Coronary artery (tissue), 2 donors: ENCODE results near the gene DTNBP1.
"Not testable (repeated sequence)": the region's sequence is repeated elsewhere in the genome, so short reads cannot be mapped to it uniquely, and the experiment has no call there.

Experiments used
- DNase-seq: peaks from one replicate; pipeline ENCODE4 v3.0.0-alpha.2; 2017; ENCODE audit warnings: low spot score
- H3K27ac ChIP-seq, 2 donors: fragments of 200-600 bp; sonication (generic); one replicate each; pipeline ENCODE4 v1.5.1; 2016 to 2019
- H3K4me3 ChIP-seq: fragments of 200-600 bp; sonication (generic); 2 replicates; pipeline ENCODE4 v1.5.1; 2016; ENCODE audit warnings: mild to moderate bottlenecking, moderate library complexity
- TF ChIP-seq, protein P1 (sequence below): fragments of 200-600 bp; sonication (generic); IDR thresholded peaks from one replicate; pipeline ENCODE4 v1.5.1; 2019; ENCODE audit warnings: antibody characterized with exemption

Gene DTNBP1

GRCh38 chr6:15658181-15658744 lies 4.6 kb downstream of the DTNBP1 start:
- DNase-seq: no peak
- Histone ChIP-seq H3K4me3 (no peak overlapping the region), H3K27ac (no peak overlapping the region)
- TF ChIP-seq, protein P1, sequence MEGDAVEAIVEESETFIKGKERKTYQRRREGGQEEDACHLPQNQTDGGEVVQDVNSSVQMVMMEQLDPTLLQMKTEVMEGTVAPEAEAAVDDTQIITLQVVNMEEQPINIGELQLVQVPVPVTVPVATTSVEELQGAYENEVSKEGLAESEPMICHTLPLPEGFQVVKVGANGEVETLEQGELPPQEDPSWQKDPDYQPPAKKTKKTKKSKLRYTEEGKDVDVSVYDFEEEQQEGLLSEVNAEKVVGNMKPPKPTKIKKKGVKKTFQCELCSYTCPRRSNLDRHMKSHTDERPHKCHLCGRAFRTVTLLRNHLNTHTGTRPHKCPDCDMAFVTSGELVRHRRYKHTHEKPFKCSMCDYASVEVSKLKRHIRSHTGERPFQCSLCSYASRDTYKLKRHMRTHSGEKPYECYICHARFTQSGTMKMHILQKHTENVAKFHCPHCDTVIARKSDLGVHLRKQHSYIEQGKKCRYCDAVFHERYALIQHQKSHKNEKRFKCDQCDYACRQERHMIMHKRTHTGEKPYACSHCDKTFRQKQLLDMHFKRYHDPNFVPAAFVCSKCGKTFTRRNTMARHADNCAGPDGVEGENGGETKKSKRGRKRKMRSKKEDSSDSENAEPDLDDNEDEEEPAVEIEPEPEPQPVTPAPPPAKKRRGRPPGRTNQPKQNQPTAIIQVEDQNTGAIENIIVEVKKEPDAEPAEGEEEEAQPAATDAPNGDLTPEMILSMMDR: no peak

DNA sequence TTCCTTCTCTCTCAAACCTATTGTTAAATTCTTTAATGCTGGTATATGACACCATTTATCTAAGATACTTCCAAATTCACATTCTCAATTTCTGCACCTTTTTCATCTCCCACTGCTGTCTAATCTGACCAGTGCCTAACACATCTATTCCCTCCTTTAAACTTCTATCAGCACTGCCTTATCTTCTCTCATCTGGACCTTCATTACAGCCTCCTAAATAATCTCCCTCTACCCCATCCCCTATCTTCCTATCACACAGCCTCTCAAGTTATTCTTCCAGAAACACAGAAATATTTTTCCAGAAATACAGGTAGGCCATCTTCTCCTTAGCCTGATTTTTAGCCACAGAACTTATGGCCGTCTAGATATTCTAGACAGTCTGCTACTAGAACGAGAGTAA lies 5.5 kb downstream of the DTNBP1 start:
- DNase-seq: no peak
- H3K27ac ChIP-seq: no peak overlapping the region
- TF ChIP-seq, protein P1: no peak
- H3K4me3 ChIP-seq: no peak overlapping the region

DNA sequence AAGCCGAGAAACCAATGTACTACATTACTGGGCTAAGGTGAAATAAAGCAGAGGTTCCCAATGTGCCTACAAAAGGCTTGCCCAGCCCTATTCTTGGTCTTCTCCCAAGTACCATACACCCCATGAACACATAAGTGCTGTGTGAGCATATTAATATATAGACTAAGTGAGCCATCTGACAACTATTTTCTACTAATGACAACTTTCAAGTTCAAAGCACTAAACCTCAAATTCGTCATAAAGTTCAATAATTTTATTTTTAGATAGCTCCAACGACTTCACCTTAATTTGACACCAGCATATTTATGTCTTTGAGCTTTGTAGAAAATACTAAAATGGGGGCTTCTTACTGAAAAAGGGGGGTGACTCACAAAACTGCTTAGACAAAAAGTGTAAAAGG lies 6.7 kb downstream of the DTNBP1 start:
- DNase-seq: no peak
- TF ChIP-seq, protein P1: no peak
- Histone ChIP-seq H3K27ac (no peak overlapping the region), H3K4me3 (no peak overlapping the region)

GRCh38 chr6:15654250-15654649 lies 8.6 kb downstream of the DTNBP1 start:
- TF ChIP-seq, protein P1: no peak
- H3K27ac ChIP-seq: no peak overlapping the region
- DNase-seq: no peak
- no peak overlapping the region for H3K4me3 ChIP-seq

DNA sequence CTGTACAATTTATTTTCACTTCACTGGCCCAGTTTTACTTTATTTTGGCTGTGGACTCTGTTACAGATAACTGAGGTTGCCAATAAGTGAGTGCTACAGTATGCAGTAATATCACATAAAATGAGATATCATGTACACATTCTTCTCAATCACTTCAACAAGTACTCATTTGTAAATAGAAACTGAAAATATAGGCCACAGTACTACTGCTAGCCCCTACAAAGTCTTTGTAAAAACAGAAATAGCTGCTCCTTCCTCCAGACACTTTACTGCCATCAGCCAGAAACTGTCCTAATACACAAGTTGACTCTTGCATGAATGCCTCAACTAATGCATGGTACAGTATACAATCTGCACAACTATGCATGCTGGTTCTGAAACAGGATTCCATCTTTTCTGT lies 9.2 kb downstream of the DTNBP1 start:
- TF ChIP-seq, protein P1: no peak
- no peak for DNase-seq
- H3K4me3 ChIP-seq: no peak overlapping the region
- H3K27ac ChIP-seq: no peak overlapping the region

GRCh38 chr6:15650004-15650559 lies 12.7 kb downstream of the DTNBP1 start:
- not testable (repeated sequence) for H3K27ac ChIP-seq, H3K4me3 ChIP-seq, DNase-seq

GRCh38 chr6:15644904-15645303 lies 17.9 kb downstream of the DTNBP1 start:
- Histone ChIP-seq H3K4me3 (no peak overlapping the region), H3K27ac (no peak overlapping the region)
- DNase-seq: no peak
- TF ChIP-seq, protein P1: no peak
